ENCODE results near the gene PHLDA1. TPM values are rescaled to one million over a fixed set of nuclear protein-coding genes. Genes with fewer than 3 reads are reported as not detected.

The PHLDA1 gene
- total and polyA plus RNA-seq, 9 of the 15 experiments (the other 6 are each of a cell fraction or from before 2014, with no cell fraction given) = 0.15 to 2.9 (median 0.54) TPM

DNA sequence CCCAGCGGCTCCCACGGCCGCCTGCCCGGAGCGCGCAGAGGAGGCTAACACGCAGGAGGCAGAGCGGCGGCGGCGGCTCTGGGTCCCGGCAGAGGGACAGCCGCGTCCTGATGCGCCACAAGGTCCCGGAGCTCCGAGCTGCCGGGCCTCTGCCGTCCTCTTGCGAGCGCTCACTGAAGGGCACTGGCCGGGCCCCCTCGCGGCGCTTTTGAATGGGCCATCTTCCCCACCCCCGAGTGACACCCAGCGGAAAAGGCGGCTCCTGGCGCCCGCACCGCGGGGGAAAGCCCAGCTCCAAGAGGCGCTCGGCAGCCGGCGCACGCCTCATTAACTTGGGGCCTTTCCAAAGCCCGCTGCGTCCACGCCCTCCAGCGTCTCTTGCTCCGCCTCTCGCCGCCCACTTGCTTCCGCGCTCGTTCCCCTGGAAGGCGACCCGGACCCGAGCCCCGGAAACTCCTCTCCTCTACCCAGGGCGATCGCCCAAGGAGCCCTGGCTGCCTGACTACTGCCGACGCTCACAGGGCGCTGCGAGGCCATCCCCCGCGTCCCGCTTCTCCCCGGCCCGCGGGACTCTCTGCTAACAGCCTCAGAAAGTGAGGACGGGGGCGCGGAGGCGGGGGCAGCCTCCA lies at the start of gene PHLDA1 (continued):
- peak; percentile 60 for TF ChIP-seq TBP (optimal IDR thresholded peaks at IDR 0.05; ENCODE audit: low read depth, low read length)
- 0 out of 2 replicates have a peak, but pooled peaks have one; percentile 24 for TF ChIP-seq KLF16 (IDR thresholded peaks at IDR 0.05)
- TF ChIP-seq FOXM1 (IDR thresholded peaks at IDR 0.05; ENCODE audit: low read depth) = no peak
- TF ChIP-seq FOXM1 (CRISPR knock-in tag; IDR thresholded peaks at IDR 0.05; ENCODE audit: low read depth) = peak; percentile 45; the same call in 1 of the 2 replicates
- no peak for TF ChIP-seq POLR3A (IDR thresholded peaks at IDR 0.05; ENCODE audit: borderline replicate concordance, extremely low read depth, insufficient read depth, insufficient read length)
- TF ChIP-seq ZNF239 (CRISPR knock-in tag; IDR thresholded peaks at IDR 0.05) = no peak
- TF ChIP-seq REST (IDR thresholded peaks at IDR 0.05; ENCODE audit: borderline replicate concordance) = peak; percentile 86
- TF ChIP-seq REST (CRISPR knock-in tag; IDR thresholded peaks at IDR 0.05; ENCODE audit: low read depth) = no peak
- TF ChIP-seq POLR2AphosphoS5 (IDR thresholded peaks at IDR 0.05; ENCODE audit: control insufficient read depth, insufficient read depth, low read depth, low read length) = peak; percentile 52; the same call in 1 of the 2 replicates
- TF ChIP-seq, protein P1, sequence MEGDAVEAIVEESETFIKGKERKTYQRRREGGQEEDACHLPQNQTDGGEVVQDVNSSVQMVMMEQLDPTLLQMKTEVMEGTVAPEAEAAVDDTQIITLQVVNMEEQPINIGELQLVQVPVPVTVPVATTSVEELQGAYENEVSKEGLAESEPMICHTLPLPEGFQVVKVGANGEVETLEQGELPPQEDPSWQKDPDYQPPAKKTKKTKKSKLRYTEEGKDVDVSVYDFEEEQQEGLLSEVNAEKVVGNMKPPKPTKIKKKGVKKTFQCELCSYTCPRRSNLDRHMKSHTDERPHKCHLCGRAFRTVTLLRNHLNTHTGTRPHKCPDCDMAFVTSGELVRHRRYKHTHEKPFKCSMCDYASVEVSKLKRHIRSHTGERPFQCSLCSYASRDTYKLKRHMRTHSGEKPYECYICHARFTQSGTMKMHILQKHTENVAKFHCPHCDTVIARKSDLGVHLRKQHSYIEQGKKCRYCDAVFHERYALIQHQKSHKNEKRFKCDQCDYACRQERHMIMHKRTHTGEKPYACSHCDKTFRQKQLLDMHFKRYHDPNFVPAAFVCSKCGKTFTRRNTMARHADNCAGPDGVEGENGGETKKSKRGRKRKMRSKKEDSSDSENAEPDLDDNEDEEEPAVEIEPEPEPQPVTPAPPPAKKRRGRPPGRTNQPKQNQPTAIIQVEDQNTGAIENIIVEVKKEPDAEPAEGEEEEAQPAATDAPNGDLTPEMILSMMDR (IDR thresholded peaks at IDR 0.05 in 2 of 3, conservative IDR thresholded peaks at IDR 0.05 in 1 of 3; ENCODE audit: insufficient read depth in 2 of 3, low read depth in 1 of 3, low read length in 3 of 3) = peak; percentile 65 to 98 (median 91)
- no peak for TF ChIP-seq MITF (IDR thresholded peaks at IDR 0.05)
- TF ChIP-seq SIN3B (IDR thresholded peaks at IDR 0.05; ENCODE audit: low read depth) = no peak
- TF ChIP-seq ZHX1 (conservative IDR thresholded peaks at IDR 0.05; ENCODE audit: low read length) = 0 out of 2 replicates have a peak, but pooled peaks have one; percentile 41

Data from K562 (cell line).